ENCODE results near the gene ALG10B.
A peak's percentile ranks its signal among the peaks of the same experiment; 100 is the strongest.
"Not testable (repeated sequence)": the region's sequence is repeated elsewhere in the genome, so short reads cannot be mapped to it uniquely, and the experiment has no call there.

Gene ALG10B

GRCh38 chr12:38316391-38317129 lies at the start of gene ALG10B:
TSS of gene ALG10B (plus strand) at chr12:38316774. CDS start at chr12:38316894, 120 bp downstream.
- DNase-seq (ENCODE audit: low read depth in 2 of 2) = peak; percentile 83 to 85

- DNase-seq (ENCODE audit: low read depth in 2 of 2) = no peak
Observed at GRCh38 chr12:38268612-38269011, 48.0 kb upstream of the ALG10B start.

GRCh38 chr12:38269897-38270296 lies 46.7 kb upstream of the ALG10B start:
- no peak for DNase-seq (ENCODE audit: low read depth in 2 of 2)

GRCh38 chr12:38279756-38280155 lies 36.8 kb upstream of the ALG10B start:
- no peak for DNase-seq (ENCODE audit: low read depth in 2 of 2)

- DNase-seq (ENCODE audit: low read depth in 2 of 2) = no peak
Observed at GRCh38 chr12:38282886-38283285, 33.7 kb upstream of the ALG10B start.

- DNase-seq (ENCODE audit: low read depth in 2 of 2) = no peak
Observed at GRCh38 chr12:38289396-38289795, 27.2 kb upstream of the ALG10B start.

- DNase-seq (ENCODE audit: low read depth in 2 of 2) = no peak
Observed at GRCh38 chr12:38291160-38291559, 25.4 kb upstream of the ALG10B start.

- not testable (repeated sequence) for DNase-seq (ENCODE audit: low read depth in 2 of 2)
Observed at GRCh38 chr12:38302972-38303371, 13.6 kb upstream of the ALG10B start.

GRCh38 chr12:38321966-38322365 lies 5.4 kb downstream of the ALG10B start:
- not testable (repeated sequence) for DNase-seq (ENCODE audit: low read depth in 2 of 2)

GRCh38 chr12:38324912-38325311 lies 8.3 kb downstream of the ALG10B start:
- DNase-seq (ENCODE audit: low read depth in 2 of 2) = no peak

GRCh38 chr12:38327356-38327755 lies 10.8 kb downstream of the ALG10B start:
- no peak for DNase-seq (ENCODE audit: low read depth in 2 of 2)

- DNase-seq (ENCODE audit: low read depth in 2 of 2) = no peak
Observed at GRCh38 chr12:38328306-38328895, 11.8 kb downstream of the ALG10B start.

GRCh38 chr12:38330414-38330813 lies 13.8 kb downstream of the ALG10B start:
- not testable (repeated sequence) for DNase-seq (ENCODE audit: low read depth in 2 of 2)

- DNase-seq (ENCODE audit: low read depth in 2 of 2) = no peak
Observed at GRCh38 chr12:38332814-38333213, 16.2 kb downstream of the ALG10B start.

- DNase-seq (ENCODE audit: low read depth in 2 of 2) = no peak
Observed at GRCh38 chr12:38342444-38342843, 25.9 kb downstream of the ALG10B start.

GRCh38 chr12:38343256-38343655 lies 26.7 kb downstream of the ALG10B start:
- DNase-seq (ENCODE audit: low read depth in 2 of 2) = not testable (repeated sequence)

GRCh38 chr12:38343916-38344315 lies 27.3 kb downstream of the ALG10B start:
- DNase-seq (ENCODE audit: low read depth in 2 of 2) = not testable (repeated sequence)

- no peak for DNase-seq (ENCODE audit: low read depth in 2 of 2)
Observed at GRCh38 chr12:38350342-38351174, 34.0 kb downstream of the ALG10B start.

- not testable (repeated sequence) for DNase-seq (ENCODE audit: low read depth in 2 of 2)
Observed at GRCh38 chr12:38351175-38351508, 34.6 kb downstream of the ALG10B start.

GRCh38 chr12:38367506-38367905 lies 50.9 kb downstream of the ALG10B start:
- DNase-seq (ENCODE audit: low read depth in 2 of 2) = no peak

GRCh38 chr12:38370311-38370710 lies 53.7 kb downstream of the ALG10B start:
- no peak for DNase-seq (ENCODE audit: low read depth in 2 of 2)

- no peak for DNase-seq (ENCODE audit: low read depth in 2 of 2)
Observed at GRCh38 chr12:38373784-38374183, 57.2 kb downstream of the ALG10B start.

GRCh38 chr12:38374751-38375150 lies 58.2 kb downstream of the ALG10B start:
- no peak for DNase-seq (ENCODE audit: low read depth in 2 of 2)

Data from stimulated activated CD8-positive, alpha-beta memory T cell treated with anti-CD3 and anti-CD28 coated beads, Interleukin-15, amount 100 ng/mL, for 48 hours (primary cell).